Tibial nerve (tissue), 4 donors: Measurements from ENCODE around the gene CPT1B. TPM values are rescaled to one million over a fixed set of nuclear protein-coding genes. Genes with fewer than 3 reads are reported as not detected.

Experiments
- DNase-seq, 2 donors: peaks; one replicate each; pipeline ENCODE4 v3.0.0-alpha.2; 2019; ENCODE audit warnings: low spot score in 2 of 2
- H3K27ac ChIP-seq, 4 donors: fragments of 200-600 bp; sonication (generic) in 3 of 4; one replicate each; pipeline ENCODE4 v1.5.1; 2017 to 2019; ENCODE audit warnings: mild to moderate bottlenecking in 1 of 4
- H3K27me3 ChIP-seq, 2 donors: fragments of 200-600 bp; sonication (generic) in 1 of 2; one replicate each; pipeline versions ENCODE4 v1.5.1 to v1.6.0; 2017 to 2019
- H3K36me3 ChIP-seq, 3 donors: fragments of 200-600 bp; sonication (generic); one replicate each; pipeline ENCODE4 v1.5.1; 2018 to 2019
- H3K4me1 ChIP-seq, 4 donors: fragments of 200-600 bp; sonication (generic) in 3 of 4; one replicate each; pipeline ENCODE4 v1.5.1; 2017 to 2019
- H3K4me3 ChIP-seq, 4 donors: fragments of 200-600 bp; sonication (generic) in 3 of 4; one replicate each; pipeline ENCODE4 v1.5.1; 2017 to 2019; ENCODE audit warnings: mild to moderate bottlenecking in 1 of 4, moderate library complexity in 1 of 4
- H3K9me3 ChIP-seq, 4 donors: fragments of 200-600 bp; sonication (generic) in 3 of 4; one replicate each; pipeline ENCODE4 v1.5.1; 2017 to 2019
- EP300 ChIP-seq, 2 donors: sonication (generic); formaldehyde crosslinking; IDR thresholded peaks; one replicate each; pipeline ENCODE4 v1.6.1; 2017; ENCODE audit warnings: antibody characterized with exemption in 2 of 2, mild to moderate bottlenecking in 1 of 2
- POLR2A ChIP-seq, 2 donors: fragments of 450-650 bp; IDR thresholded peaks; one replicate each; pipeline ENCODE4 v1.6.1; 2017; ENCODE audit warnings: antibody characterized with exemption in 2 of 2, mild to moderate bottlenecking in 2 of 2, moderate library complexity in 2 of 2
- WGBS, 2 donors: methylation state at CpG; one replicate each; pipeline ENCODE4 v1.1.5; 2018; 5-methylcytosine and 5-hydroxymethylcytosine counted together
- total RNA-seq, 4 donors: library from RNA; depleted of rRNA; stranded (reverse); fragments of >200 nt; gene quantifications; one replicate each; pipeline ENCODE4 v1.1.0, GENCODE V29; 2016
- TF ChIP-seq, protein P1 (sequence below), 5 experiments: fragments of 200-600 bp in 3 of 5; fragments of 450-650 bp in 2 of 5; sonication (generic) in 3 of 5; IDR thresholded peaks; one replicate each; pipeline ENCODE4 v1.5.1; 2016 to 2019; ENCODE audit warnings: antibody characterized with exemption in 5 of 5, mild to moderate bottlenecking in 3 of 5, moderate library complexity in 2 of 5

The CPT1B gene
- total RNA-seq, 4 donors from 2014 or later, result 7.2 to 22.6 (median 15.1) TPM

DNA sequence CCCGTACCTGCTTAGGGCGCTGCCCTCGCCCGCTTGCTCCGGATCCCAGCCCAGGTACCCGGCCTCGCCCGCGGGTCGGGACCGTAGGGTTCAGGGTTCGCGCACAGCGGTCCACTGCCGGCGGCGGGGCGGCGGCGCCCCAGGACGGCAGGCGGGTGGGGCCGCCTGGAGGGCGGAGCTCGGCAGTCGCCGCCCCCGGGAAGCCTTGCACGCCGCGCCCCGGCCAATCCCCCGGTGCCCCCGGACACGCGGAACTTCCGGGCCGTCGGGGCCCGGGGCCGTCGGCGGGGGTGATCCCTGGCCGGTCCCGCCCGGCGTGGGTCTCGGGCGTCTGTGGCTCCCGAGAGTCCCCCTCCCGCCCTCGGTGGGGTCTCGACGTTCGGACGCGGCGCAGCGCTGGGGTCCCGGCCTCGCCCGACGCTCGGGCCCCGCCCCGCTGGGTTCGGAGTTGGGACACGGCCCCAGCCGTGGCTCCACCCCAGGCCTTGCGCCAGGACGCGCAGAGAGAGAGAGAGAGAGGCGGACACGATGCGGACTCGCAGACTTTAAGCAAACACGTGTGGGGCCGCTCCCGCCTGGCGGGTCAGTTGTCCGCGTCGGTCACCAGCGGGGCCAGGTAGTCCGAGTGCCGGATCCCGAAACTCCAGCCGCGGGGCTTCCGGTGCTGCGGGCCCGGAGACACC, 48.2 kb downstream of the CPT1B start, which contains the start of gene TYMP:
Gene TYMP, minus strand, starts transcription at position 116 of the 683 bp plus-strand sequence. CDS start 303 bp downstream, outside the sequence.
- H3K4me1 ChIP-seq, result peaks cover 0 to 70% (median 33%) of the 10 kb centered on the region in 4 donors
- H3K27me3 ChIP-seq, result peaks cover 3 to 55% of the 10 kb centered on the region in 2 donors
- 2 to 8% methylated on average over 5 to 57 of the region's 92 CpGs for WGBS, 2 donors
- TF ChIP-seq EP300 (IDR thresholded peaks at IDR 0.05), result peak in 1 of 2 donors; percentile 79
- peak; percentile 31 to 69 for TF ChIP-seq POLR2A (IDR thresholded peaks at IDR 0.05)
- TF ChIP-seq, protein P1, sequence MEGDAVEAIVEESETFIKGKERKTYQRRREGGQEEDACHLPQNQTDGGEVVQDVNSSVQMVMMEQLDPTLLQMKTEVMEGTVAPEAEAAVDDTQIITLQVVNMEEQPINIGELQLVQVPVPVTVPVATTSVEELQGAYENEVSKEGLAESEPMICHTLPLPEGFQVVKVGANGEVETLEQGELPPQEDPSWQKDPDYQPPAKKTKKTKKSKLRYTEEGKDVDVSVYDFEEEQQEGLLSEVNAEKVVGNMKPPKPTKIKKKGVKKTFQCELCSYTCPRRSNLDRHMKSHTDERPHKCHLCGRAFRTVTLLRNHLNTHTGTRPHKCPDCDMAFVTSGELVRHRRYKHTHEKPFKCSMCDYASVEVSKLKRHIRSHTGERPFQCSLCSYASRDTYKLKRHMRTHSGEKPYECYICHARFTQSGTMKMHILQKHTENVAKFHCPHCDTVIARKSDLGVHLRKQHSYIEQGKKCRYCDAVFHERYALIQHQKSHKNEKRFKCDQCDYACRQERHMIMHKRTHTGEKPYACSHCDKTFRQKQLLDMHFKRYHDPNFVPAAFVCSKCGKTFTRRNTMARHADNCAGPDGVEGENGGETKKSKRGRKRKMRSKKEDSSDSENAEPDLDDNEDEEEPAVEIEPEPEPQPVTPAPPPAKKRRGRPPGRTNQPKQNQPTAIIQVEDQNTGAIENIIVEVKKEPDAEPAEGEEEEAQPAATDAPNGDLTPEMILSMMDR (IDR thresholded peaks at IDR 0.05), result peak in 1 of 5 experiments; percentile 9
- peak within 1 kb of the TSS; percentile 56 to 96 (median 90) for H3K27ac ChIP-seq
- peak; percentile 55 to 72 for DNase-seq
- H3K36me3 ChIP-seq, result no peaks in the 10 kb centered on the region
- no peaks in the 10 kb centered on the region for H3K9me3 ChIP-seq
- peak within 1 kb of the TSS; percentile 31 to 60 (median 52) for H3K4me3 ChIP-seq

DNA sequence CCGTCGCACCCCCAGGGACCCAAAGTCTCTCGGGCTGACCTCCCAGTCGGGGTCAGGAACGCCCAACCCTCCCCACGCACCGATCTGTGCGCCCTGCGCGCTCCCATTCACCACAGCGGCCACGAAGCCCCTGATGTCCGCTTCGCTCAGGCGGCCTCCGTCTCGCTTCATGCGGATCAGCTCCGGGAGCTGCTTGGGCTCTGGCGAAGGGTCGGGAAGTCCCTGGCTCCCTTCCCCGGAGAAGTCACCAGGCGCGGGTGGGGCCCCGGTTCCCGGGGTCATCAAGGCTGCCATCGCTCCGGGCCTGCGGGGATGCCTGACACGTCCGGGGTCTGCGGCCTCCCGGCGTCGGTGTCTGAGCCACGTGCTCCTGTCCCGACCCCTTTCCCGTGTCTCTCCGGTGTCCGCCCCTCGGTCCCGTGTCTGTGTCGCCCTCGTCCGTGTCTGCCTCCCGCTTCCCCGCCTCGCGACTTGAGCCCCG, 48.8 kb downstream of the CPT1B start:
- peak in 1 of 2 donors; percentile 23 for DNase-seq
- peak overlapping the region; percentile 56 to 96 (median 90) for H3K27ac ChIP-seq
- H3K9me3 ChIP-seq, result no peaks in the 10 kb centered on the region
- H3K4me1 ChIP-seq, result peaks cover 0 to 76% (median 36%) of the 10 kb centered on the region in 4 donors
- TF ChIP-seq POLR2A (IDR thresholded peaks at IDR 0.05) (no peak), EP300 (IDR thresholded peaks at IDR 0.05) (no peak)
- TF ChIP-seq, protein P1 (IDR thresholded peaks at IDR 0.05), result no peak
- H3K36me3 ChIP-seq, result no peaks in the 10 kb centered on the region
- H3K4me3 ChIP-seq, result peak overlapping the region; percentile 31 to 60 (median 49)
- peaks cover 3 to 50% of the 10 kb centered on the region in 2 donors for H3K27me3 ChIP-seq
- WGBS, 2 donors, result 4 to 16% methylated on average over 18 to 31 of the region's 50 CpGs

DNA sequence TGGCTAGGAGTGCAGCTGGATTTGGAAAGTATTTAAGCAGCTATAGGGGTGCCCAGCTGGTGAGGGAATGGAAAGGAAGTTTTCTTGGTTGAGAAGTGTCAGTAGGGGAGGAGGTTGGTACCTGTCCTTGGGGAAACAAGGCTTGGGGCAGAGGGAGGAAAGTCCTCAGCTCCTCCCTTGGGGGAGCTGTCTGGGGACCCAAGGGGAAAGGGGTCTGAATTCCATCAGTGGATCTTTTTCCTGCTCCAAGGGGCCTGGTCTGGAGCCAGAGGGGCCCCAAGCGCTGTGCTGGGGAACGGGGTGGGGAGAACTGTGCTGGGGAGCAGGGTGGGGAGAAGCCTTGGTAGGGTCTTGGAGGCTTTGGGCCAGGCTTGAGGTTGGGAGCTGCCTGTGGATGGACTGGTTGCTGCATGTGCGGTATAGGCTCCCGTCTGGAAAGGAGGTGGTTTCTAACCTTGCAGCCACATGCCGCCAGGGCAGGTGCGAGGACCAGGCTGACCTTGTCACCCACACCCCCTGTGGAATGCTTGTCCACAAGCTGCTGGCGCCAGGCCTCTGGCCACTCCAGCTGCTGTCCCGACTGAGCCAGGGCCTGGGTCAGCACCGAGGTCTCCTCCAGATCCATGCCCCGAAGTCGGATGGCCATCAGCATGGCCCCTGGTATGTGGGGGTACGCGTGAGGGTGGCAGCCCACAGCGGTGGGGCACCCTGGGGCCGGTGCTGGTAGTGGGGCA, 49.4 kb downstream of the CPT1B start:
- DNase-seq, result no peak
- peaks cover 0 to 3% (median 0%) of the 10 kb centered on the region in 3 donors for H3K36me3 ChIP-seq
- H3K27me3 ChIP-seq, result peaks cover 3 to 43% of the 10 kb centered on the region in 2 donors
- WGBS, 2 donors, result 45 to 62% methylated on average over 8 to 12 of the region's 15 CpGs
- peak overlapping the region in 3 of 4 donors; percentile 45 to 60 (median 53) for H3K4me3 ChIP-seq
- peak overlapping the region; percentile 56 to 96 (median 90) for H3K27ac ChIP-seq
- peaks cover 0 to 82% (median 42%) of the 10 kb centered on the region in 4 donors for H3K4me1 ChIP-seq
- TF ChIP-seq EP300 (IDR thresholded peaks at IDR 0.05), result no peak
- TF ChIP-seq, protein P1 (IDR thresholded peaks at IDR 0.05), result no peak
- TF ChIP-seq POLR2A (IDR thresholded peaks at IDR 0.05), result no peak
- H3K9me3 ChIP-seq, result no peaks in the 10 kb centered on the region

DNA sequence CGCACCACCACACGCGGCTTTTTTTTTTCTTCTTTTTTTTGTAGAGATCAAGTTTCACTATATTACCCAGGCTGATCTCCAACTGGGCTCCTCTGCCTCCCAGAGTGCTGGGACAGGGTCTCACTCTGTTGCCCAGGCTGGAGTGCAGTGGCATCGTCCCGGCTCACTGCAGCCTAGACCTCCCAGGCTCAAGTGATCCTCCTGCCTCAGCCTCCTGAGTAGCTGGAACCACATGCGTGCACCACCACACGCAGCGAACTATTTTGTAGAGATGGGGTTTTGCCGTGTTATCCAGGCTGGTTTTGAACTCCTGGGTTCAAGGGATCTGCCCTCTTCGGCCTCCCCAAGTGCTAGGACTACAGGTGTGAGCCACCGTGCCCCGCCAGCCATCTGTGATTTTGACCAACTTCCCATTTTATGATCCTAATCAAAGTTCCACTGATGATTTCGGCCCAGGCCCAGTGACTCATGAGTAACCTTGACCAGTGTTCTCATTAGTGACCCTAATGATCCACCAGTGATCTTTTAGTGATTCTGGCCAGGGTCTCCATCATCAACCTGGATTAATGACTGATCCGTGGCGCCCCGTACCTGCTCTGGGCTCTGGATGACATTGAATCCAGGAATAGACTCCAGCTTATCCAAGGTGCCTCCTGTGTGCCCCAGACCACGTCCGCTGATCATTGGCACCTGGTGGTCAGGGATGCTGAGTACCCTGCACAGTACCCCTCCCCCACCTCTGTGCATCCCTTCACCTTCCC, 50.1 kb downstream of the CPT1B start:
- H3K4me1 ChIP-seq, result peaks cover 0 to 85% (median 43%) of the 10 kb centered on the region in 4 donors
- H3K27me3 ChIP-seq, result peaks cover 3 to 36% of the 10 kb centered on the region in 2 donors
- H3K27ac ChIP-seq, result peak overlapping the region in 1 of 4 donors; percentile 95
- WGBS, 2 donors, result 89 to 92% methylated on average over 18 of the region's 18 CpGs
- no peak for DNase-seq
- H3K4me3 ChIP-seq, result peak overlapping the region in 1 of 4 donors; percentile 53
- no peaks in the 10 kb centered on the region for H3K9me3 ChIP-seq
- H3K36me3 ChIP-seq, result peaks cover 0 to 11% (median 7%) of the 10 kb centered on the region in 3 donors
- TF ChIP-seq, protein P1 (IDR thresholded peaks at IDR 0.05), result no peak
- TF ChIP-seq EP300 (IDR thresholded peaks at IDR 0.05), result no peak
- TF ChIP-seq POLR2A (IDR thresholded peaks at IDR 0.05), result no peak
